NCI-H1105 treated with DMSO at 0.1 percent for 48 hours (cell line): ENCODE data around the gene UTP3.
A peak's percentile ranks its signal among the peaks of the same experiment; 100 is the strongest.
"Not testable (repeated sequence)": the region's sequence is repeated elsewhere in the genome, so short reads cannot be mapped to it uniquely, and the experiment has no call there.

Source experiments
- DNase-seq: peaks from one replicate; lab custom pipeline; 2025; lab: John Stamatoyannopoulos, UW

The UTP3 gene

DNA sequence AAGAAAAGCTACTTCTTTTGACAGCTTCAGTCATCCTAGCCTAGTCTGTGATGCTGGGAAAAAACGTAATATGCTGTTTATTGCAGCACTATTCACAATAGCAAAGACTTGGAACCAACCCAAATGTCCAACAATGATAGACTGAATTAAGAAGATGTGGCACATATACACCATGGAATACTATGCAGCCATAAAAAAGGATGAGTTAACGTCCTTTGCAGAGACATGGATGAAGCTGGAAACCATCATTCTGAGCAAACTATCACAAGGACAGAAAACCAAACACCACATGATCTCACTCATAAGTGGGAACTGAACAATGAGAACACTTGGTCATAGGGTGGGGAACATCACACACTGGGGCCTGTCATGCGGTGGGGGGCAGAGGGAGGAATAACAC lies 6.2 kb upstream of the UTP3 start:
- DNase-seq = not testable (repeated sequence)

DNA sequence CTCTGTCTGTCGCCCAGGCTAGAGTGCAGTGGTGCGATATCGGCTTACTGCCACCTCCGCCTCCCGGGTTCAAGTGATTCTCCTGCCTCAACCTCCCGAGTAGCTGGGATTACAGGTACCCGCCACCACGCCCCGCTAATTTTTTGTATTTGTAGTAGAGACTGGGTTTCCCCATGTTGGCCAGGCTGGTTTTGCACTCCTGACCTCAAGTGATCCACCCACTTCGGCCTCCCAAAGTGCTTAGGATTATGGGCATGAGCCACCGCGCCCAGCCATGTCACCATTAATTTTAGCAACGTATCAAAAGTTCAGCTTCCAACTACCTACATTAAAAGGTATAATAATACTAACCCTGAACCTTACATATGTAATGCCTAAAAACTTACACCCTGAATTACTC lies 940 bp upstream of the UTP3 start:
- no peak for DNase-seq

DNA sequence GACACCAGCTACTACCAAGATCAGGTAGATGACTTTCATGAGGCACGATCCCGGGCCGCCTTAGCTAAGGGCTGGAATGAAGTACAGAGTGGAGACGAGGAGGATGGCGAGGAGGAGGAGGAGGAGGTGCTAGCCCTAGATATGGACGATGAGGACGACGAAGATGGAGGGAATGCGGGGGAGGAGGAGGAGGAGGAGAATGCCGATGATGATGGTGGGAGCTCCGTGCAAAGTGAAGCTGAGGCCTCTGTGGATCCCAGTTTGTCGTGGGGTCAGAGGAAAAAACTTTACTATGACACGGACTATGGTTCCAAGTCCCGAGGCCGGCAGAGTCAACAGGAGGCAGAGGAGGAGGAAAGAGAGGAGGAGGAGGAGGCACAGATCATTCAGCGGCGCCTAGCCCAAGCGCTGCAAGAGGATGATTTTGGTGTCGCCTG lies 481 bp downstream of the UTP3 start:
- no peak for DNase-seq

DNA sequence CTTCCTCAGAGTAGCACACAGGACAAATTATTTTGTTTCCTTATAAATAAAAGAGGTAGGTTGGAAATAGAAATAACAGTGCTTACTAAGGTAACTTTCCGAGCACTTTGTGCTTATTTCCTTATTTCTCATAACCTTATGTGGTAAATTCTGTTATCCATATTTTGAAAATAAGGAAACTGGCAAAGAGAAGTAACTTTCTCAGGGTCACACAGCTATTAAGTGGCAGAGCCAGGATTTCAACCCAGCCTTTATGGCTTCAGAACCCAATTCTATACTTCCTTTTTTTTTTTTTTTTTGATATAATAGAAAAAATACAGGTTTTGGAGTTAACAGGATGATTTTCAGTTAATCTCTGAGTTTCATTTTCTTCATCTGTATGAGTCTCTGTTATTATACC lies 3.3 kb downstream of the UTP3 start:
- DNase-seq = no peak

DNA sequence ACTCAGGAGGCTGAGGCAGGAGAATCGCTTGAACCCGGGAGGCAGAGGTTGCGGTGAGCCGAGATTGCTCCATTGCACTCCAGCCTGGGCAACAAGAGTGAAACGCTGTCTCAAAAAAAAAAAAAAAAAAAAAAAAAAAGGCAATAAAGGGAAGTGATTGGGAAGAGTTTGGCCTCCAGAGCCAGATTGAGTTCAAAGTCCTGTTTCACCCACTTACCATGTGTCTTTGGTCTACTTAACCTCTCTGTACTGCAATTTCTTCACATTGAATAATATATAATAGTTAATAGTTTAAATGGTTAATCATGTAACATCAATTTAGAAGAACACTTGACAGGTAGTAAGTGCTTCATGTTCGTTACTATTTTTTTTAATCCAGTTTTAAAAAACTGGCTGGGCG lies 6.3 kb downstream of the UTP3 start:
- DNase-seq = not testable (repeated sequence)

DNA sequence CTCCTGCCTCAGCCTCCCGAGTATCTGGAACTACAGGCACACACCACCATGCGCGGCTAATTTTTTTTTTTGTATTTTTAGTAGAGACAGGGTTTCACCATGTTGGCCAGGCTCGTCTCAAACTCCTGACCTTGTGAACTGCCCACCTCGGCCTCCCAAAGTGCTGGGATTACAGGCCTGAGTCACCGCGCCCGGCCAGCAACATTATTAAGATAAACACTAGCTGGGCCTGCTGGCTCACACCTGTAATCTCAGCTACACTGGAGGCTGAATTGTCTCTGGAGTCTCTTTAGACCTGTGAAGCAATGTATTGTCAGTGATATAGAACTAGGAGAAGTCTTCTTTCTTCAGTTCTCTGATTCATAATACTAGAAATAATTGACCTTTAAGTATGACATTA lies 10.1 kb downstream of the UTP3 start:
- DNase-seq = not testable (repeated sequence)

DNA sequence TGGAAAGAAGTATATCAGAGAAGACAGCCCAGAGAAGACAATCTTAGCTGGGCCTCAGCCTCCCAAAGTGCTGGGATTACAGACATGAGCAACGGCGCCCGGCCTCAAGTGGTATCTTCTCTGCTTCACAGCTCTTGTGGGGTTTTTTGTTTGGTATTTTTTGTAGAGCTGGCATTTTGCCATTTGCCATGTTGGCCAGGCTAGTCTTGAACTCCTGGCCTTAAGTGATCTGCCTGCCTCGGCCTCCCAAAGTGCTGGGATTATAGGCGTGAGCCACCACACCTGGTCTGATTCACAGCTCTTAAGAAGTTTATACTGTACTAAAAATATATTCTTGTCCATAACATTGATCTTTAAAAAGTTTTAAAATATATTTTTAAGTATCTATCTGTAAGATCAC lies 12.4 kb downstream of the UTP3 start:
- no peak for DNase-seq

DNA sequence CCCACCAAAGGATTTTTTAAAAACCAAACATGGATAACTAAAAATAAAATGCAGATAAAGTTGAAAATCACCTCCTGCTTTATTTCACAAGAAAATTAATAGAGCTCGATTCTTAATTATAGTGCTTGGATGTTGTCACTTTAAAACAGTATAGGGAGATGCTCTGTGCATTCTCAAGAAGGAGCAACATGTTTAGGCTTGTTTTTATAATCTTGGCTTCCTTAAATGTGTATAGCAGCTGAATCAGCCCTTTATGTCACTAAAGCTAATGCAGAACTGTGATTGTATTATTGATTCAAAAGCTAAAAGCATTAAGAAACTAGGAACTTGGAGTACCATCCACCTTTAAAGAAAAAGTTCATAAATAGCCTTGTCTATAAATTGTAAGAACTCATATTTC lies 12.9 kb downstream of the UTP3 start:
- DNase-seq = no peak

DNA sequence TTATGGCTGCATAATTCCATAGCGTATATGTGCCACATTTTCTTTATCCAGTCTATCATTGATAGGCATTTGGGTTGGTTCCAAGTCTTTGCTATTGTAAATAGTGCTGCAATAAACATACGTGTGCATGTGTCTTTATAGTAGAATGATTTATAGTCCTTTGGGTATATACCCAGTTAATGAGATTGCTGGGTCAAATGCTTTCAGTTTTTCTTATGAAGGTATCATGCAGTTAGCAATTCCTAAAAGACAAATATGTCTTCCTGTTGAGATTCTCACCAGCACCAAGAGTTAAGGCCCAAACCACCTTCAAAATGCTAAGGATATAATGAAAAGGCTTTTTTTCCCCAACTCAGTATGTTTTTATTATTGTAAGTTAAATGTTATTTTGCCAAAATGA lies 14.3 kb downstream of the UTP3 start:
- DNase-seq = not testable (repeated sequence)

DNA sequence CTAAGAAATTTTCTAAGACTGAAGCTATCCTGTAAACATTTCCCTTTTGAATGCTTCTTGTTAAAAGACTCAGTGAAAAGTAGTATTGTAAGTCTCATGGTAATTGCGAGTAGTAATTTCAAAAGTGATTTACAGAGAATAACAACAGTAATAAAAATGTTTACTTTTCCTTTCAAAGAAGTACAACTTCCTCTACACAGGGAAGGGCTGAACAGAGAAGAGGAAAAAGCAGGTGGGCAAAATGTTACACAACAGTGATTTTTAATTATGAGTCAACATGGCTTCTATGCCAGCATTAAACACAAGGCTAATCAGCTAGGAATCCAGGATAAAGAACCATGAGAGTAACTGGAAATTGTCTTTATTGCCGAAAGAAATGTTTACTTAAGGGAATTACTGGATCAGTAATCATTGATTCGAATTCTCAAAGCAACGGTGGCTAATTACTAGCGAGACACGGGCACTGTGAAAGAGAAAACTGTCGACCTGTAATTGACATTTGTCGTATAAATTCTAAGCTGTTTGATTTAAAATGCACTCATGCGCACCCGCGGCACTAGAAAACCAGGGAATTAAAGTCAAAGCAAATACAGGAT lies 15.4 kb downstream of the UTP3 start:
- DNase-seq = peak; percentile 71

DNA sequence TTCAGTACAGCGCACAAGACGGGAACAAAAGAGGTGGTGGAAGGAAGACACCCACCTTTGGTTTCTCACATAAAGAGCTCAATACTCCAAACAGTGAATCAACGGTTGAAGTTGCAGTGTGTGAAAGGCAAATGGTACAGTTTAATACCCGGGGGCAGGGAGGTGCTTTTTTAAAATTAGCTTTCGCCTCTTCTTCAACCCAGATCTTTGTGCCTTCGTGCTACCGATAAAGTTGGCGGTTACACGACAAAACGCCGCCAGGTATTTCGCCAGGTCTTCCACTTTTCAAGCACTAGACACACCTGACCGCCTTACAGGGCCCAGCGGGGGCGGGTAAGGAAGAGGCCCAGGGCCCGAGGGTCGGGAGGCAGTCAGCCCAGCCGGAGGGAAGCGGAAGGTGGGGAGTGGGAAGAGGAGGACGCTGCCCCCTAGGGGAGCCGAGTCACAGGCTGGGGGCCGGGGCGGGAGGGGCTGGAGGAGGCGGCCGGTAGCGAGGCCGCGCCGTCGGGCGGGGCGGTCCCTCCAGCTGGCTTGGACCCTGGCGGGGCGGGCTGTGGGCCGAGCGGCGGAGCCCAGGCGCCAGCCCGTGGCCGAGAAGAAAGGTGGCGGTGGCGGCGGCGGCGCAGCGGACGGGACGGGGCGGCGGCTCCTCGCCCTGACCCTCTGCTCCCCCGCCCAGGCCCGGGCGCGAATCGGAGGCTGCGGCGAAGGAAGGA lies 16.0 kb downstream of the UTP3 start:
- peak; percentile 56 for DNase-seq

DNA sequence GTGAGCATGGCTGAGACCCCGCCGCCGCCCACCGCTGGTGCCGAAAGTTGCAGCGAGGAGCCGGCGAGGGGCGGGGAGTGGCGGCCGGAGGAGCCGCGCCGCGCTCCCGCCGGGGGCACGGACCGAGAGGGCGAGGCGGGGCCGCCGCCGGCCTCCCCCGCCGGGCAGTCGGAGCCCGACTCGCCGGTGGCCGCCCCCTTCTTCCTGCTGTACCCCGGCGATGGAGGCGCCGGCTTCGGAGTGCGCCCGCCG lies 16.5 kb downstream of the UTP3 start:
- DNase-seq = no peak

DNA sequence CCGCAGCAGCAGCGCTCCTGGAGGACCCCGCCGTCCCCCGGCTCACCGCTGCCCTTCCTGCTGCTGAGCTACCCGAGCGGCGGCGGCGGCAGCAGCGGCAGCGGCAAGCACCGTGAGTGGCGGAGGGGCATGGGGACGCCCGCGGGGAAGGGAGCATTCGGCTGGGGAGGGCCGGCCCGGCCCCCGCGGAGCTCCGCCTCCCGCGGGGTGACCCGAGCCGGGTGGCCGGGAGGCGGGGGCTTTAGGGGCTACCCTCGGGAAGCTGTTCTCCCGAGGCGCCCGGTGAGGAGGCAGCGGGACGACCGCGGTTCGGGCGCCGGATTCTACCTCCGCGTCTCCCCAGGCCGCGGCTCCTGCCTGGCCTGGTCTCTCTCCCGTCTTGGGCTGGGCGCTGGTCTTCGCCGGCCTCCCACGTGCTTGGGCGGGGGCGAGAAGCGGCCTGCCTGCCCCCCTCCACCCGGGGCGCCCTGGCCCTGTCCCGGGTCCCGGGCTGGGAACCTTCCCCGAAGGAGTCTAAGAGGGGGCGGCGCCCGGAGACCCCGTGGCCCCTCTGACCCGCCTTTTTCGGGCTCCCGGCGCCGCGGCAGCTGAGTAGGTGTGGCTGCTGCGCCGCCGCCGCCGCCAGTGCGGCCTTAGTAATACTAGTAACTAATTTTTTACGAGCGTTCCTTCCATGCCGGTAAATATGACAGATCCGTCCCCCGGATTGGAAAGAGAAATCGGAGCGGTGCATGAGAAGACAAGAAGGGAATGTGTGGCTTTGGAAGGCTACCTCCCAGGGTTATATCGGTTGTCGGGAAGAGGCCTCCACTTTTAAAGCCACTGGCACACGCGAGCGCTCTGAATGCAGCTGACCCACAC lies 17.1 kb downstream of the UTP3 start:
- DNase-seq = peak; percentile 44

DNA sequence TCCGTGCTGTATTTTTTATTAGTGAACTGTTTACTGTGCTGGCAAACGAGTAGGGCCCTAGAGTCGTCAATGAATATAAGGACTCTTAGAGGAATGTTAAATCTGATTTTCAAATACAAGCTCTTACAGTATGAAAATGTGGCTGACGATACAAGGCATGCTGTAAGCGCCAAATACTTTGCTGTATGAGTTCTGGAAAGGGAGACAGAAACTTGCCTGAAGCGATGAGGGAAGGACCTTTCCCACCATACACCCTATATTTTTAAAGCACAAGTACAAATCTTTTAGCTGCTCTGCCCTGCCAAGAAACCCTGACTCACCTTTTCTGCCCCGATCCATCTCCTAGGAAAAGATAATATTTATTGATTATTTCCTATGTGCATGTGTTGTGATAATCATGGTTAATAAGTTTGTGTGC lies 17.7 kb downstream of the UTP3 start:
- DNase-seq = no peak

DNA sequence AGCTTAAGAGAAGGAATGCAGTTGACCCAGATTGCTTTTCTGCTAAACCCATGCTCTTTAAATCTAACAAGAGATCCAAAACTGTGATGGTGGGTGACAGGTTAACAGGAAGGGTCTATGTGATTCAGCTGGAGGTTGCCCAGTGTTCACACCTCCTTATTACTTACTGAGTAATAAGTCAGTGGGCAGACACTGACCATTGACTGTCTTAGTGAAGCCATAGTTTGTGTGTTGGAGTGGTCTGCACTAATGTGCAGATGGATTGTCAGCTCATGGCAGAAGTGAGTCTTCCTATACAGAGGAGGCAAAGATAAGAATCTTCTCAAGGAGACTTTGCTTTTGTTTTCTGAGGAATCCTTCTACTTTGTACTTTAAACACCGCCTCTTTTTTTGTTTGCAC lies 18.2 kb downstream of the UTP3 start:
- no peak for DNase-seq

DNA sequence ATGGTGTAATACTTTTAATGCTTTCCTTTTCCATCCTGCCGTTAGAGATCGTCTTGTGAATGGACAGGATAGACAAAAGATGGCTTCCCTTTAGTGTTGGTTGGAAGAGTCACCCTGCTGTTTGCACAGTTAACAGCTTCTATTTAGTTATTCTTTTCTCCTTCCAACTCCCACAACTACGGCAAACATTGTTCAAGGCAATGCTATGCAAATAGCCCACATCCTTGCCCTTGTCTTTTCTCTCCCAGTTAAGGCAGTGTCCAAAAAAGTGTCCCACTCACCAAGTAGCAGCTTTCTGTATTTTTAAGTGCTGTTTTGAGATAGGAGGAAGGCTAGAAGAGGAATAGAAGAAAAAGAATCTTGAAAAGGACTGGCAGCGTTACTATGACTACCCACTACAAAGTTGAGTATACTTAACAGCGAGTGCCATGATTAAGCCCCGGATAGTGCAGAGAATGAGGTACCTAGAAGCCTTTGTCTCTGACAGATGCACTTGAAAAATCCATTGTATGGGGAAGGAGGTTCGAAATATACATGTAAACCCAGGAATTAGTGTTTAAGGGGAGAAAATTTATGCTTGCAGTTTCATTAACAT lies 21.4 kb downstream of the UTP3 start:
- DNase-seq = no peak

DNA sequence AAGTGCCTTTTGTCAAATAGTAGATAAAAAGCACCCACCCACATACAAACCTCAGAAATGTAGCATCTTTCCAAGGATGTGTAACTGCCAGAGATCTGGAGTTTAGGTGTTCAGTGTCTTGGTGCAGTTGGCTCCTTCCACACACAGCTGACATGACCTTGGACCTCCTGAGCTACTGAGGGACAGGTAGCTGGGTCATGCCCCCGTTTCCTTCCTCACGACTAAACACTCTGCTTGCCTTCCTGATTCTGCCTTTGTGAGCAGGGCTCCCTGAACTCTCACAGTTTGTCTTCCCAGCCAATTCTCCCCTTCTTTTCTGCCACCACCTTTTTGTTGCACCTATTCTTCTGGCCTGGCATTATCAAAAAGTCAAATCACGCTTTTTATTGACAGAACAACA lies 23.3 kb downstream of the UTP3 start:
- DNase-seq = no peak

DNA sequence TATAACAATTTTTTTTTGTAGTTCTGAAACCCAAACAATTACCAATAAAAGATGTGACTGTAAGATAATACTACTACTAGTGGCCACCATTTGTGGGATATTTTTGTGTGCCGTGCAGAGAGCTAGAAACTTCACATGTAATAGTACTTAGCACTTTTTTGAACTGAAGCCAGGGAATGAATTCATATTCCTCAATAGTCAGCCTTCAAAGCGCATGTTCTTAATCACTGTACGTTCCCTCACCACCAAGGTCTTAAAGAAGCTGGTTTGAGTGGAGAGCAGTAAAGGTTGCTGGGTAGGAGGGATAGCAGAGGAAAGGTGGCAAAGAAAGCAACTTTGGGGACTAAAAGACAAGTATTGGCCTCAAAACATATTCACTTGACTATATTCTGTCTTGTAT lies 23.8 kb downstream of the UTP3 start:
- DNase-seq = no peak

DNA sequence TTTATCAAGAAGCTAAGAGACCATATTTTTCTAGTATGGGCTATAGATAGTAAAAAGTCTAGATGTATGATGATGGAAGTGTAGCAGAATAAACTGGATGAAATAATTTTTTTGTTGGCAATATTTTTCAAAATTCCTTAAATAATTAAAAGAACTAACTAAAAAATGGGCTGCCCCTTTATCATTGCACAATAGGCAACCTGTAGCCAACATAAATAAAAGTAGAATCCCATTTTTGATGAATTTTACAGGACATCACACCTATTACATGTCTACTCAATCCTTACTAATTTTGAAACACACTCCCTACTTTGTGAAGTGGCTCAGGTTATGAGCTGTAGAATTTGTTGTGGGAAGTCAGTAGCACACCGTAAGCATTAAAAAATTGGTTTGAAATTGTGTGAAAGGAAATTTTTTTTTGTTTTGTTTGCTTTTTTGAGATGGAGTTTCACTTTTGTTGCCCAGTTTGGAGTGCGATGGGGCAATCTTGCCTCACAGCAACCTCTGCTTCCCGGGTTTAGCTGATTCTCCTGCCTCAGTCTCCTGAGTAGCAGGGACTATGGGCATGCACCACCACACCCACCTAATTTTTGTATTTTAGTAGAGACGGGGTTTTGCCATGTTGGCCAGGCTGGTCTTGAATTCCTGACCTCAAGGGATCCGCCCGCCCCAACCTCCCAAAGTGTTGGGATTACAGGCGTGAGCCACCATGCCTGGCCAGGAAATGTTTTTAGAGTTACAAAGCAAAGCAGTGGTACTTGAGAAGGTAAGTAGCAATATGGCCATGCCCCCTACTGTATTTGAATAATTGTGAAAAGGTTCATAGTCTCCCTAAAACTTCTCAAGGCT lies 24.5 kb downstream of the UTP3 start:
- no peak for DNase-seq

DNA sequence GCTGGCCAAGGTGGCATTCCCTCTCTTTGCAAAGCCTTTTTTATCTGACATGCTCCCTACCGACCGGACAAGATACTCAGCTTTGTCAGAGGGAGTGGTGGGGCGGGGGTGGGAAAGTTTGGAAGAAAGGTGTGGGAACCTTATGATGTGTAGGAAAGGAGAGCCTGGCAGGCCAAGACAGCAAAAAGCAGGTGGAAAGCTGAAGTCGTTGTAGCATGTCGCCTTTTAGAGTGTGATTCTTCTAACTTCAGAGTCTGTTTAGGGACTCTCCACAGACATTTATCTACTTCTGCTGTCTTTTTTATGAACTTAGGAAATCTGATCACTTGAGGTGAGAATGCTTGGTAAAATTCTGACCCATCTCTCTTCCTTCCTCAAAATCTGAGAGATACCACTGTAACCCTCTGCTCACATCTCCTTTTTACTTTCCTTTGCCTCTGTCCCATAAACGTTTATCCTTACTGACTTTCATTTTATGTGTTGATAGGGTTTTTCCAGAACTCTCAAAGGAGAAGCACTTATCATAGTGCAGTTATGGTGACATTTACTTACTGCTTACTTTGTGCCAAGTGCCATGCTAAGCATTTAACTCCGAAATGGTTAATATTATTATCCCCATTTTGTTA lies 25.2 kb downstream of the UTP3 start:
- no peak for DNase-seq

DNA sequence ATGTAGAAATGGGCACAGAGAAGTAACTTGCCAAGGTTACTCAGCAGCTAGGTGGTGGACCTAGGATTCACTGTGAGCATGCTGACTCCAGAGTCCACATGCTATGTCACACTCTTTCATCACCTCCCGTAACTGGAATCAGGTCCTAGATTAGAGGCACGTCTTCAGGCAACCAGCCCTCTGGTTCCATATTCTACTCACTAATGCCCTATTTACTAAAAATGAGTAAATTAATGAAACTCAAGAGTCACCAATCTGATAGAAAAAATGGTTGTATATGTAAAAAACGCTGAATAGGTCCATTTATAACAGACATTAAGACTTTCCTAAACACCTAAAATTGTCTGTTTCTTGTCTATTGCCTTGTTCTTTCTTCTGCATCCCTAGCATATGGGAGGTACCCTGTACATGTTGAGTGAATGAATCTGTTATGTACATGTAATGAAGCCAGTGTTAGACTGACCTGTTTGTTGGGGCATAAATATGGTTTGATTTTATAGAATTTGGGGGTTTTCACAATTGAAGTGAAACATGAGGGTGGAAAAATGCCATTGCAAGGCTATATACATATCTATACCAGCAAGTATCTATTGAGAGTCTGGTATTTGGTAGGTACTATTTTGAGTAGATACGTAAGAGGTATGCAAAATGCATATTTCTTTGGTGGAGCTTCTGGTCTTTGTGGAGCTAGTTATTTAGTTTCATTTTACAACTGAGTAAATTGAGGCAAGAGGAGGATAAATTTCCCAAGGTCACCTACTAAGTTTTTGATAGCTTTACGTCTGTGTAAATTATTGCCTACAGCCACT lies 26.0 kb downstream of the UTP3 start:
- no peak for DNase-seq
